GM12801 (cell line): ENCODE data around the gene WBP2NL.

Experiments
- TF ChIP-seq, protein P1 (sequence below): IDR thresholded peaks from one replicate; pipeline ENCODE4 v1.5.1; 2011; ENCODE audit warnings: control low read depth; ENCODE audit not compliant: insufficient read length; ENCODE audit errors: extremely low read depth

WBP2NL gene

GRCh38 chr22:42070517-42071422 is 72.2 kb downstream of the WBP2NL start, which contains the start of gene NAGA:
NAGA (minus strand) TSS chr22:42070812; CDS start chr22:42070297, 515 bp downstream.
- TF ChIP-seq, protein P1, sequence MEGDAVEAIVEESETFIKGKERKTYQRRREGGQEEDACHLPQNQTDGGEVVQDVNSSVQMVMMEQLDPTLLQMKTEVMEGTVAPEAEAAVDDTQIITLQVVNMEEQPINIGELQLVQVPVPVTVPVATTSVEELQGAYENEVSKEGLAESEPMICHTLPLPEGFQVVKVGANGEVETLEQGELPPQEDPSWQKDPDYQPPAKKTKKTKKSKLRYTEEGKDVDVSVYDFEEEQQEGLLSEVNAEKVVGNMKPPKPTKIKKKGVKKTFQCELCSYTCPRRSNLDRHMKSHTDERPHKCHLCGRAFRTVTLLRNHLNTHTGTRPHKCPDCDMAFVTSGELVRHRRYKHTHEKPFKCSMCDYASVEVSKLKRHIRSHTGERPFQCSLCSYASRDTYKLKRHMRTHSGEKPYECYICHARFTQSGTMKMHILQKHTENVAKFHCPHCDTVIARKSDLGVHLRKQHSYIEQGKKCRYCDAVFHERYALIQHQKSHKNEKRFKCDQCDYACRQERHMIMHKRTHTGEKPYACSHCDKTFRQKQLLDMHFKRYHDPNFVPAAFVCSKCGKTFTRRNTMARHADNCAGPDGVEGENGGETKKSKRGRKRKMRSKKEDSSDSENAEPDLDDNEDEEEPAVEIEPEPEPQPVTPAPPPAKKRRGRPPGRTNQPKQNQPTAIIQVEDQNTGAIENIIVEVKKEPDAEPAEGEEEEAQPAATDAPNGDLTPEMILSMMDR, result no peak

DNA sequence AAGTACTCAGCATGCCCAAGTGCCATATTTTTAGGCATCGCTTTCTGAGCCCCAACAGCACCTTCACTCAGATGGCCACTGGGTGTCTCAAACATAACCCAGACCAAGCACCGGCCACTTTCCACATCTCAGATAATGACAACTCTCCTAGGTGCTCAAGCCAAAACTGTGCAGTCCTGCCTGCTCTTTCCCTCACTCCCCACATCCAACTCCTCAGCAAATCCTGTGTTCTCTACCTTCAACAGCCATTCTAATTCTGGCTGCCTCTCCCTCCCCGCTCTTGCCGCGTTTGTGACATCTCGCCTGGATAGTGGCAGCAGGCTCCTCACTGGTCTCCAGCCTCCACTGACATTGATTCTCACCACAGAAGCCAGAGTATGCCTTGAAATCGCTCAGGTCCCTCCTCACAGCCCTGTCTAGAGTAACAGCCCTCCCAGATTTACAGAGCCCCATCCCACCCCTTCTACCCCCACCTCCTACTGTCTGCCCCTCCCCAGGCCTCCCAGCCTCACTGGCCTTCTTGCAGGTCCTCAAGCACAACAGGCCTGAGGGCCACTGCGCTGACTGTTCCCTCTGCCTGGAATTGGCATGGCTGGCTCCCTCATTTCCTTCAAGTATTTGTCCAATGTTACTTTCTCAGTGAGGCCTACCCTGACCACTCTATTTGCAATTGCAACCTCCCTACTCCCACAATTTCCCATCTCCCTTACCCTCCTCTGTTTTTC is 74.2 kb downstream of the WBP2NL start:
- TF ChIP-seq, protein P1, result no peak

DNA sequence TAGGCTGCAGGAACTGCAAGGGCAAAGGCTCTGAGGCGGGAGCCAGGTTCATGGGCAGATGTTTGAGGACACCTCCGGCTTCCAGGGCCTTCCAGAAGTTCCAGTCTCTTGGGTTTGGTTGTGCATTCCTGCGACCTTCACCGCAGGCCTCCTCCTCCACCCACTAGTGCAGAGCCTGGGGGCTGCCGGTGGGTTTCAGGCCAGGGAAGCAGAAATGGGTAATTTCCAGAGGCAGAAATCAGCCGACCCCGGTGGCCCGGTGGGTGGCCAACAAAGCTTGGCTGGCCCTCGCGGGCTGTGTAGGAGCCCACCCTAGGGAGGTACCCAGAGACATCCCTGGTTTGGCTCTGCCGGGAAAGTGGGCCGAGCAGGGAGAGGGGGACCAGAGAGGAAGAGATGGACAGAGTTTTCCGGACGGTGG is 75.0 kb downstream of the WBP2NL start:
- TF ChIP-seq, protein P1, result no peak

DNA sequence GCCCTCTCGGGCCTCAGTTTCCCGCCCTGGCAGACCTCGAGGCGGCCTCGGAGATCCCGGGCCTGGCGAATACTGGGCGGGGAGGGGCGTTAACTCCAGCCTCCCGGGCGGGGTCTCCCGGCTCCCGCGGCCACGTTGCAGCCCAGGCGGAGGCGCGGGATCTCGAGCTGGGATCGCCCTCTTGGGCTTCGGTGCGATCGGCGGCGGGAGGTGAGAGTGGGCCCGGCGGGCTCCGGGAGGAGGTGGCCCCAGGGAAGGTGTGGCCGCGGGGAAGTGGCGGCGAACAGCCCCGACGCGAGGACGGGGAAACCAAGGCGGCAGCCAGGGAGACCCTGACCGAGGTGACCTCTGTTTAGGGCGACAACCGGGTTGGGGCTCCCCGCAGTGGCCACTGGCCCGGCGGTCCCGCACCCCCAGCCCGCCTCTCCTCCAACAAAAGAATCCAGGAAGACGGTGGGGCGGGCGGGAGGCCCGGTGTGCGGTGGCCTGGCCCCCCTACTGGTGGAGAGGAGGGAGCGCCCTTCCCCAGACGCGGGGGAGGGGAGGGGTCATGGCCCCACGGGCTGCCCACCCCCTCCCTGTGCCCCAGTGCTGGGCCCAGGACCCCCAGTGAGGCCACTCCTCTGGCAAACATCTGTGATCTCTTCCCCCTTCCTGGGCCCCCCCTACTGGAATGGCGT is 75.7 kb downstream of the WBP2NL start, which contains the start of gene PHETA2:
Gene PHETA2, plus strand, starts transcription at position 117 of the 680 bp plus-strand sequence. CDS start 3,046 bp downstream, outside the sequence.
- TF ChIP-seq, protein P1, result no peak

GRCh38 chr22:42074846-42075676 is 76.5 kb downstream of the WBP2NL start:
- TF ChIP-seq, protein P1, result no peak

GRCh38 chr22:42076764-42077485 is 78.3 kb downstream of the WBP2NL start:
- TF ChIP-seq, protein P1, result no peak
